Globus pallidus (tissue), 1 donor: Measurements from ENCODE around the gene SH3RF3.
"Not testable (repeated sequence)": the region's sequence is repeated elsewhere in the genome, so short reads cannot be mapped to it uniquely, and the experiment has no call there.

Experiments
- DNase-seq: peaks from one replicate; pipeline ENCODE4 v3.0.0-alpha.2; 2015; ENCODE audit warnings: low spot score

The SH3RF3 gene

GRCh38 chr2:109527846-109528705 lies 399.1 kb downstream of the SH3RF3 start:
- no peak for DNase-seq

GRCh38 chr2:109528811-109529501 lies 400.0 kb downstream of the SH3RF3 start:
- DNase-seq: no peak

- DNase-seq: no peak
Measured at GRCh38 chr2:109529532-109530449, 400.8 kb downstream of the SH3RF3 start.

- DNase-seq: no peak
Measured at GRCh38 chr2:109530712-109531111, 401.7 kb downstream of the SH3RF3 start.

GRCh38 chr2:109531221-109531620 lies 402.2 kb downstream of the SH3RF3 start:
- DNase-seq: no peak

GRCh38 chr2:109531896-109532727 lies 403.1 kb downstream of the SH3RF3 start:
- no peak for DNase-seq

GRCh38 chr2:109532728-109533076 lies 403.7 kb downstream of the SH3RF3 start:
- no peak for DNase-seq

- no peak for DNase-seq
Measured at GRCh38 chr2:109533823-109534222, 404.8 kb downstream of the SH3RF3 start.

- DNase-seq: no peak
Measured at GRCh38 chr2:109535217-109535946, 406.4 kb downstream of the SH3RF3 start.

GRCh38 chr2:109536556-109536955 lies 407.6 kb downstream of the SH3RF3 start:
- not testable (repeated sequence) for DNase-seq

GRCh38 chr2:109537565-109538222 lies 408.7 kb downstream of the SH3RF3 start:
- no peak for DNase-seq

- no peak for DNase-seq
Measured at GRCh38 chr2:109538546-109538945, 409.5 kb downstream of the SH3RF3 start.

- DNase-seq: no peak
Measured at GRCh38 chr2:109542384-109542783, 413.4 kb downstream of the SH3RF3 start.

- peak; percentile 63 for DNase-seq
Measured at GRCh38 chr2:109545828-109546713, 417.1 kb downstream of the SH3RF3 start.

GRCh38 chr2:109547280-109547679 lies 418.3 kb downstream of the SH3RF3 start:
- no peak for DNase-seq

GRCh38 chr2:109549016-109549590 lies 420.1 kb downstream of the SH3RF3 start:
- DNase-seq: no peak
